HepG2 (cell line): ENCODE results near the gene HELZ. TPM values are rescaled to one million over a fixed set of nuclear protein-coding genes. Genes with fewer than 3 reads are reported as not detected.

Experiments
- ATAC-seq: fragments of 200-7000 bp; cut with Tn5 transposase; 3 replicates; pipeline ENCODE4 v1.9.1; 2020; ENCODE audit warnings: mild to moderate bottlenecking, moderate library complexity
- BruUV-seq: library from RNA; stranded (reverse); fragments of 400-500 nt; replicated peaks from 2 replicates; lab custom pipeline; 2021; lab: Mats Ljungman, UMichigan
- CTCF ChIA-PET: fragments of 300-600 bp; formaldehyde crosslinking; extraction: SDS; loops from one replicate; lab custom pipeline; 2021; ENCODE audit warnings: low total read pairs, inconsistent platforms, low intra/inter-chr PET ratio; lab: Yijun Ruan, JAX
- POLR2A ChIA-PET: fragments of 350-600 bp; sonication (Branson Sonifier 250); formaldehyde crosslinking; loops from one replicate; lab custom pipeline; 2020; ENCODE audit warnings: antibody characterized with exemption, inconsistent platforms; lab: Yijun Ruan, JAX
- DNase-seq: peaks from one replicate; pipeline ENCODE4 v3.0.0-alpha.2; 2015; ENCODE audit warnings: low spot score
- FAIRE-seq: peaks from 3 replicates; lab custom pipeline; 2011; peaks lifted over from hg19 to GRCh38; lab: Jason Lieb, UNC
- H2AFZ ChIP-seq: one replicate; pipeline ENCODE4 v1.6.1; 2011; ENCODE audit warnings: low read length, inconsistent platforms
- H3K27ac ChIP-seq: fragments of 300-600 bp; 3 replicates; pipeline ENCODE4 v1.8.0; 2011; ENCODE audit warnings: mixed run types, mild to moderate bottlenecking, mixed read lengths, low read length, inconsistent platforms; ENCODE audit not compliant: insufficient read depth; ENCODE audit errors: extremely low read length
- H3K27me3 ChIP-seq, 2 experiments: fragments of 200-600 bp in 1 of 2; 2 replicates in 1 of 2; 3 replicates in 1 of 2; pipeline versions ENCODE4 v1.6.0 to v1.8.0; 2011; ENCODE audit warnings: low read length in 2 of 2, mild to moderate bottlenecking in 2 of 2, moderate library complexity in 2 of 2, inconsistent platforms in 1 of 2; ENCODE audit not compliant: insufficient read depth in 2 of 2, control insufficient read depth in 1 of 2
- H3K36me3 ChIP-seq, 2 experiments: fragments of 200-600 bp in 1 of 2; replicated peaks in 1 of 2; 2 replicates in 1 of 2; 3 replicates in 1 of 2; pipeline versions ENCODE4 v1.5.1 to v1.8.0; 2011; ENCODE audit warnings: low read length in 2 of 2, inconsistent platforms in 1 of 2; ENCODE audit not compliant: insufficient read depth in 2 of 2, control insufficient read depth in 1 of 2
- H3K4me1 ChIP-seq: 2 replicates; pipeline ENCODE4 v1.5.1; 2012; ENCODE audit warnings: low read length, inconsistent platforms; ENCODE audit not compliant: insufficient read depth
- H3K4me2 ChIP-seq: 2 replicates; pipeline ENCODE4 v1.6.0; 2011; ENCODE audit warnings: low read depth, low read length, inconsistent platforms
- H3K4me3 ChIP-seq, 3 experiments: fragments of 200-600 bp in 1 of 3; sonication (generic), shearing (Covaris generic) in 1 of 3; replicated peaks in 1 of 3; 2 replicates each; pipeline ENCODE4 v1.5.1; 2011 to 2016; ENCODE audit warnings: low read length in 3 of 3, inconsistent platforms in 2 of 3, low read depth in 2 of 3, mild to moderate bottlenecking in 2 of 3, control low read depth in 1 of 3, mixed read lengths in 1 of 3; ENCODE audit not compliant: insufficient read depth in 1 of 3
- H3K79me2 ChIP-seq: one replicate; pipeline ENCODE4 v1.6.1; 2011; ENCODE audit warnings: low read length, inconsistent platforms; ENCODE audit not compliant: insufficient read depth
- H3K9ac ChIP-seq: 2 replicates; pipeline ENCODE4 v1.6.0; 2011; ENCODE audit warnings: mild to moderate bottlenecking, low read depth, low read length, inconsistent platforms; ENCODE audit not compliant: insufficient read depth
- H3K9me3 ChIP-seq: 2 replicates; pipeline ENCODE4 v1.5.1; 2012; ENCODE audit warnings: mild to moderate bottlenecking, low read length
- H4K20me1 ChIP-seq: 2 replicates; pipeline ENCODE4 v1.6.0; 2011; ENCODE audit warnings: inconsistent platforms, mild to moderate bottlenecking, low read length, moderate library complexity; ENCODE audit not compliant: insufficient read depth
- ARNT ChIP-seq: fragments of 450-650 bp; IDR thresholded peaks from 2 replicates; pipeline ENCODE4 v1.6.1; 2017
- DMAP1 ChIP-seq: IDR thresholded peaks from 2 replicates; pipeline ENCODE4 v1.6.1; 2016
- FOXA1 ChIP-seq, 2 experiments: fragments of 450-650 bp in 1 of 2; sonication (generic) in 1 of 2; formaldehyde crosslinking in 1 of 2; IDR thresholded peaks; 2 replicates each; pipeline versions ENCODE4 v1.4.0 to v1.6.1; 2016 to 2020; ENCODE audit warnings: missing genetic modification reagents in 1 of 2
- HCFC1 ChIP-seq: fragments of 150-350 bp; IDR thresholded peaks from 2 replicates; pipeline ENCODE4 v1.6.1; 2014; ENCODE audit warnings: low read depth, low read length
- KLF11 ChIP-seq: IDR thresholded peaks from 2 replicates; pipeline ENCODE4 v1.6.1; 2016; ENCODE audit warnings: missing compliant biosample characterization
- MXD4 ChIP-seq: IDR thresholded peaks from 2 replicates; pipeline ENCODE4 v1.6.1; 2016; ENCODE audit warnings: mild to moderate bottlenecking, missing biosample characterization, missing genetic modification reagents
- NFE2L2 ChIP-seq: fragments of 150-350 bp; IDR thresholded peaks from 2 replicates; pipeline ENCODE4 v1.6.1; 2014; ENCODE audit warnings: low read length
- SIN3B ChIP-seq: fragments of 150-350 bp; IDR thresholded peaks from 2 replicates; pipeline ENCODE4 v1.6.1; 2014; ENCODE audit warnings: low read length
- SYNCRIP ChIP-seq: fragments of 200-400 bp; formaldehyde crosslinking; IDR thresholded peaks from 2 replicates; pipeline ENCODE4 v1.6.1; 2018; ENCODE audit warnings: mild to moderate bottlenecking, low read depth, low read length; ENCODE audit not compliant: insufficient read depth
- TRIM22 ChIP-seq: fragments of 450-650 bp; IDR thresholded peaks from 2 replicates; pipeline ENCODE4 v1.6.1; 2017
- ZNF20 ChIP-seq: sonication (generic); formaldehyde crosslinking; IDR thresholded peaks from 2 replicates; pipeline ENCODE4 v1.4.0; 2020; ENCODE audit warnings: mild to moderate bottlenecking, moderate library complexity, missing genetic modification reagents
- ZNF329 ChIP-seq: sonication (generic); formaldehyde crosslinking; IDR thresholded peaks from 2 replicates; pipeline ENCODE4 v1.9.0; 2021; ENCODE audit warnings: low read depth, mild to moderate bottlenecking, missing genetic modification reagents
- ZNF34 ChIP-seq: sonication (generic); formaldehyde crosslinking; IDR thresholded peaks from 2 replicates; pipeline ENCODE4 v1.4.0; 2020; ENCODE audit warnings: mild to moderate bottlenecking, missing genetic modification reagents, borderline replicate concordance
- ZNF678 ChIP-seq: sonication (generic); formaldehyde crosslinking; IDR thresholded peaks from 2 replicates; pipeline ENCODE4 v1.4.0; 2020; ENCODE audit warnings: mild to moderate bottlenecking, missing genetic modification reagents
- ZNF788 ChIP-seq: sonication (generic); formaldehyde crosslinking; IDR thresholded peaks from 2 replicates; pipeline ENCODE4 v1.5.0; 2020; ENCODE audit warnings: mild to moderate bottlenecking, missing genetic modification reagents, borderline replicate concordance
- ZSCAN12 ChIP-seq: sonication (generic); formaldehyde crosslinking; IDR thresholded peaks from 2 replicates; pipeline ENCODE4 v1.9.0; 2021; ENCODE audit warnings: mild to moderate bottlenecking, missing genetic modification reagents
- ZZZ3 ChIP-seq: sonication (generic); formaldehyde crosslinking; IDR thresholded peaks from 2 replicates; pipeline ENCODE4 v1.4.0; 2020; ENCODE audit warnings: missing genetic modification reagents, mild to moderate bottlenecking, borderline replicate concordance
- WGBS: methylation state at CpG from one replicate; pipeline ENCODE4 v1.1.6; 2017; ENCODE audit warnings: low lambda C conversion rate; 5-methylcytosine and 5-hydroxymethylcytosine counted together
- in situ Hi-C: cut with HindIII; loops from 2 replicates; pipeline ENCODE4 v1.10.0; 2017; ENCODE audit warnings: low pct_unique_long_range_greater_than_20kb; ENCODE audit not compliant: extremely low pct_ligation_motif_present
- intact Hi-C: fragments of 100-400 bp; cut with micrococcal nuclease; formaldehyde crosslinking; loops from one replicate; pipeline ENCODE4 v1.10.0; 2022; ENCODE audit not compliant: unreplicated experiment
- polyA plus RNA-seq, 8 experiments: library from polyadenylated mRNA; depleted of rRNA in 3 of 8; stranded (reverse) in 7 of 8; unstranded in 1 of 8; fragments of >200 nt; fragmentation: Illumina TruSeq in 4 of 8; extraction: Trizol in 4 of 8; gene quantifications; 2 replicates each; pipeline versions ENCODE4 v1.2.1 to v1.2.3, GENCODE V29; 2011 to 2016; ENCODE audit warnings: low read depth in 4 of 8, missing spikeins in 1 of 8, mixed read lengths in 1 of 8; ENCODE audit not compliant: insufficient read depth in 1 of 8
- total RNA-seq, 5 experiments: library from RNA; depleted of rRNA; stranded (reverse); fragments of >200 nt; fragmentation: Illumina TruSeq; extraction: Trizol; gene quantifications; 2 replicates each; pipeline ENCODE4 v1.2.3, GENCODE V29; 2016; ENCODE audit warnings: low read depth in 1 of 5
- TF ChIP-seq, protein P1 (sequence below): sonication (generic); formaldehyde crosslinking; IDR thresholded peaks from 2 replicates; pipeline ENCODE4 v1.4.0; 2020; ENCODE audit warnings: mild to moderate bottlenecking, missing genetic modification reagents, borderline replicate concordance
- TF ChIP-seq, protein P2 (sequence below): sonication (generic); formaldehyde crosslinking; IDR thresholded peaks from 2 replicates; pipeline ENCODE4 v1.5.0; 2020; ENCODE audit warnings: mild to moderate bottlenecking, low read depth, missing genetic modification reagents, borderline replicate concordance
- TF ChIP-seq, protein P3 (sequence below): sonication (generic); formaldehyde crosslinking; conservative IDR thresholded peaks from 2 replicates; pipeline ENCODE4 v1.4.0; 2020; ENCODE audit warnings: mild to moderate bottlenecking, missing genetic modification reagents, moderate library complexity

HELZ gene
- total and polyA plus RNA-seq, 2 of the 13 experiments (the other 11 are each of a cell fraction or from before 2014, with no cell fraction given), result 35.3 to 52.4 TPM

GRCh38 chr17:67194134-67194533 lies 50.9 kb downstream of the HELZ start (continued):
- no peak for TF ChIP-seq KLF11 (CRISPR knock-in tag)
- no peak for TF ChIP-seq SIN3B
- TF ChIP-seq, protein P1, sequence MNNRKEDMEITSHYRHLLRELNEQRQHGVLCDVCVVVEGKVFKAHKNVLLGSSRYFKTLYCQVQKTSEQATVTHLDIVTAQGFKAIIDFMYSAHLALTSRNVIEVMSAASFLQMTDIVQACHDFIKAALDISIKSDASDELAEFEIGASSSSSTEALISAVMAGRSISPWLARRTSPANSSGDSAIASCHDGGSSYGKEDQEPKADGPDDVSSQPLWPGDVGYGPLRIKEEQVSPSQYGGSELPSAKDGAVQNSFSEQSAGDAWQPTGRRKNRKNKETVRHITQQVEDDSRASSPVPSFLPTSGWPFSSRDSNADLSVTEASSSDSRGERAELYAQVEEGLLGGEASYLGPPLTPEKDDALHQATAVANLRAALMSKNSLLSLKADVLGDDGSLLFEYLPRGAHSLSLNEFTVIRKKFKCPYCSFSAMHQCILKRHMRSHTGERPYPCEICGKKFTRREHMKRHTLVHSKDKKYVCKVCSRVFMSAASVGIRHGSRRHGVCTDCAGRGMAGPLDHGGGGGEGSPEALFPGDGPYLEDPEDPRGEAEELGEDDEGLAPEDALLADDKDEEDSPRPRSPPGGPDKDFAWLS (CRISPR knock-in tag), result no peak
- TF ChIP-seq ZNF329, result no peak
- no peak for TF ChIP-seq DMAP1
- no peak for TF ChIP-seq ZNF678

DNA sequence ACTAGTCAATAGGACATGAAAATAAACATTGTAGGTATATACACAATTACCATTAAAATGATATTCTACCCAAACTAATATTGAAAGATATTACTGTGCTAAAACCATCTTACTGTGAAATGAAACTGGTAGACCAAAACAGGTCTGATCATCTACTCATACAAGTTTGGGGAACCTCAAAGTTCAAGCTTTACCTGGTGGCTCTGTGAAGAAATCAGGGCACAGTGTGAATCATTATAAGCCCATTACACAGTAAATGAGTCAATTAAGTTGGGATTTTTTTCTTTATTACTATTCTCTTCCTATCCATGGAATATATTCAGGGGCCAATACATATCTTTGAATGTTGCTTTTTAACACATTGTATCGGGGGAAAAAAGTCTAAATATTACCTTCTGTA lies 57.1 kb downstream of the HELZ start:
- Histone ChIP-seq H4K20me1 (peaks cover 5% of the 10 kb centered on the region; the same call in 1 of the 2 replicates), H3K4me2 (no peak overlapping the region), H3K9me3 (no peaks in the 10 kb centered on the region), H3K79me2 (no peaks in the 10 kb centered on the region), H3K36me3 (peaks cover 21 to 43% of the 10 kb centered on the region in 2 experiments), H3K9ac (no peak overlapping the region), H3K27me3 (no peaks in the 10 kb centered on the region), H3K4me1 (no peaks in the 10 kb centered on the region), H2AFZ (no peak overlapping the region), H3K4me3 (no peak overlapping the region), H3K27ac (no peak overlapping the region)
- intact Hi-C loops, result no loop called here
- in situ Hi-C loops, result no loop called here
- CTCF ChIA-PET, result no interaction called here
- DNase-seq, result no peak
- ATAC-seq, result no peak
- no peak for TF ChIP-seq ZNF788 (CRISPR knock-in tag)
- TF ChIP-seq ARNT, result no peak
- no peak for TF ChIP-seq MXD4 (CRISPR knock-in tag)
- TF ChIP-seq ZSCAN12 (CRISPR knock-in tag), result no peak
- TF ChIP-seq TRIM22, result no peak
- TF ChIP-seq, protein P2, sequence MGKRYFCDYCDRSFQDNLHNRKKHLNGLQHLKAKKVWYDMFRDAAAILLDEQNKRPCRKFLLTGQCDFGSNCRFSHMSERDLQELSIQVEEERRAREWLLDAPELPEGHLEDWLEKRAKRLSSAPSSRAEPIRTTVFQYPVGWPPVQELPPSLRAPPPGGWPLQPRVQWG, result no peak
- no peak for TF ChIP-seq HCFC1
- no peak for TF ChIP-seq NFE2L2
- no peak for TF ChIP-seq ZNF34
- no peak for TF ChIP-seq FOXA1 (IDR thresholded peaks at IDR 0.05)
- no peak for TF ChIP-seq FOXA1 (CRISPR knock-in tag; IDR thresholded peaks at IDR 0.05)
- no peak for TF ChIP-seq ZZZ3 (CRISPR knock-in tag)
- no peak for TF ChIP-seq ZNF20
- TF ChIP-seq, protein P3, sequence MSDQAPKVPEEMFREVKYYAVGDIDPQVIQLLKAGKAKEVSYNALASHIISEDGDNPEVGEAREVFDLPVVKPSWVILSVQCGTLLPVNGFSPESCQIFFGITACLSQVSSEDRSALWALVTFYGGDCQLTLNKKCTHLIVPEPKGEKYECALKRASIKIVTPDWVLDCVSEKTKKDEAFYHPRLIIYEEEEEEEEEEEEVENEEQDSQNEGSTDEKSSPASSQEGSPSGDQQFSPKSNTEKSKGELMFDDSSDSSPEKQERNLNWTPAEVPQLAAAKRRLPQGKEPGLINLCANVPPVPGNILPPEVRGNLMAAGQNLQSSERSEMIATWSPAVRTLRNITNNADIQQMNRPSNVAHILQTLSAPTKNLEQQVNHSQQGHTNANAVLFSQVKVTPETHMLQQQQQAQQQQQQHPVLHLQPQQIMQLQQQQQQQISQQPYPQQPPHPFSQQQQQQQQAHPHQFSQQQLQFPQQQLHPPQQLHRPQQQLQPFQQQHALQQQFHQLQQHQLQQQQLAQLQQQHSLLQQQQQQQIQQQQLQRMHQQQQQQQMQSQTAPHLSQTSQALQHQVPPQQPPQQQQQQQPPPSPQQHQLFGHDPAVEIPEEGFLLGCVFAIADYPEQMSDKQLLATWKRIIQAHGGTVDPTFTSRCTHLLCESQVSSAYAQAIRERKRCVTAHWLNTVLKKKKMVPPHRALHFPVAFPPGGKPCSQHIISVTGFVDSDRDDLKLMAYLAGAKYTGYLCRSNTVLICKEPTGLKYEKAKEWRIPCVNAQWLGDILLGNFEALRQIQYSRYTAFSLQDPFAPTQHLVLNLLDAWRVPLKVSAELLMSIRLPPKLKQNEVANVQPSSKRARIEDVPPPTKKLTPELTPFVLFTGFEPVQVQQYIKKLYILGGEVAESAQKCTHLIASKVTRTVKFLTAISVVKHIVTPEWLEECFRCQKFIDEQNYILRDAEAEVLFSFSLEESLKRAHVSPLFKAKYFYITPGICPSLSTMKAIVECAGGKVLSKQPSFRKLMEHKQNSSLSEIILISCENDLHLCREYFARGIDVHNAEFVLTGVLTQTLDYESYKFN, result no peak
- no peak for TF ChIP-seq SYNCRIP
- BruUV-seq, result no TSS peak
- POLR2A ChIA-PET, result no interaction called here
- FAIRE-seq, result no peak
- WGBS, result 98% methylated on average over 1 of the region's 1 CpG
